ENCODE data around the gene OSBPL2. TPM values are rescaled to one million over a fixed set of nuclear protein-coding genes. Genes with fewer than 3 reads are reported as not detected.

The OSBPL2 gene
- total RNA-seq, 4 donors from 2014 or later: 36.6 to 57.3 (median 46.7) TPM

- TF ChIP-seq POLR2A (IDR thresholded peaks at IDR 0.05) (no peak), CTCF (IDR thresholded peaks at IDR 0.05) (no peak)
- H3K36me3 ChIP-seq: peaks cover 0 to 91% of the 10 kb centered on the region in 2 donors
- no peak for ATAC-seq
Observed at GRCh38 chr20:62266851-62267250, 28.5 kb downstream of the OSBPL2 start.

GRCh38 chr20:62267543-62267942 is 29.2 kb downstream of the OSBPL2 start:
- Histone ChIP-seq H3K4me1 (no peaks in the 10 kb centered on the region), H3K4me3 (no peak overlapping the region), H3K9me3 (no peaks in the 10 kb centered on the region), H3K36me3 (peaks cover 0 to 91% of the 10 kb centered on the region in 2 donors), H3K27ac (no peak overlapping the region), H3K27me3 (no peaks in the 10 kb centered on the region)
- no peak for ATAC-seq
- 90 to 97% methylated on average over 8 to 10 of the region's 10 CpGs for WGBS, 2 donors (ENCODE audit: low coverage in 1 of 2)
- TF ChIP-seq POLR2AphosphoS5 (IDR thresholded peaks at IDR 0.05): no peak
- no peak for TF ChIP-seq CTCF (IDR thresholded peaks at IDR 0.05)
- TF ChIP-seq POLR2A (IDR thresholded peaks at IDR 0.05): no peak
- no peak for TF ChIP-seq EP300 (IDR thresholded peaks at IDR 0.05)

More at GRCh38 chr20:62266851-62267250, 28.5 kb downstream of the OSBPL2 start:
- Histone ChIP-seq H3K27ac (no peak overlapping the region), H3K4me1 (no peaks in the 10 kb centered on the region), H3K4me3 (no peak overlapping the region), H3K9me3 (no peaks in the 10 kb centered on the region), H3K27me3 (no peaks in the 10 kb centered on the region)
- WGBS, 2 donors (ENCODE audit: low coverage in 1 of 2): 95 to 98% methylated on average over 6 to 12 of the region's 13 CpGs

GRCh38 chr20:62268228-62268900 is 30.0 kb downstream of the OSBPL2 start:
- Histone ChIP-seq H3K27me3 (no peaks in the 10 kb centered on the region), H3K9me3 (no peaks in the 10 kb centered on the region), H3K27ac (no peak overlapping the region), H3K36me3 (peaks cover 0 to 91% of the 10 kb centered on the region in 2 donors), H3K4me1 (no peaks in the 10 kb centered on the region), H3K4me3 (no peak overlapping the region)
- ATAC-seq: no peak
- whole genome bisulfite sequencing, 2 donors (ENCODE audit: low coverage in 1 of 2): 81 to 86% methylated on average over 4 to 7 of the region's 7 CpGs
- TF ChIP-seq POLR2AphosphoS5 (IDR thresholded peaks at IDR 0.05) (no peak), EP300 (IDR thresholded peaks at IDR 0.05) (no peak), CTCF (IDR thresholded peaks at IDR 0.05) (no peak), POLR2A (IDR thresholded peaks at IDR 0.05) (no peak)

GRCh38 chr20:62269378-62269777 is 31.1 kb downstream of the OSBPL2 start:
- Histone ChIP-seq H3K27ac (no peak overlapping the region), H3K4me1 (no peaks in the 10 kb centered on the region), H3K36me3 (peaks cover 0 to 91% of the 10 kb centered on the region in 2 donors), H3K27me3 (no peaks in the 10 kb centered on the region), H3K9me3 (no peaks in the 10 kb centered on the region), H3K4me3 (no peak overlapping the region)
- ATAC-seq: no peak
- TF ChIP-seq CTCF (IDR thresholded peaks at IDR 0.05) (no peak), POLR2AphosphoS5 (IDR thresholded peaks at IDR 0.05) (no peak), POLR2A (IDR thresholded peaks at IDR 0.05) (no peak), EP300 (IDR thresholded peaks at IDR 0.05) (no peak)
- WGBS, 2 donors (ENCODE audit: low coverage in 1 of 2): 67 to 89% methylated on average over 4 to 8 of the region's 14 CpGs

GRCh38 chr20:62269871-62270270 is 31.6 kb downstream of the OSBPL2 start:
- ATAC-seq: no peak
- Histone ChIP-seq H3K27ac (no peak overlapping the region), H3K36me3 (peaks cover 0 to 91% of the 10 kb centered on the region in 2 donors), H3K27me3 (no peaks in the 10 kb centered on the region), H3K9me3 (no peaks in the 10 kb centered on the region), H3K4me1 (no peaks in the 10 kb centered on the region), H3K4me3 (no peak overlapping the region)
- no peak for TF ChIP-seq POLR2AphosphoS5 (IDR thresholded peaks at IDR 0.05)
- no peak for TF ChIP-seq POLR2A (IDR thresholded peaks at IDR 0.05)
- no peak for TF ChIP-seq EP300 (IDR thresholded peaks at IDR 0.05)
- TF ChIP-seq CTCF (IDR thresholded peaks at IDR 0.05): no peak
- WGBS, 2 donors (ENCODE audit: low coverage in 1 of 2): 90 to 100% methylated on average over 4 to 10 of the region's 17 CpGs
